ENCODE measurements around the gene TMEM165. TPM values are rescaled to one million over a fixed set of nuclear protein-coding genes. Genes with fewer than 3 reads are reported as not detected.
A peak's percentile ranks its signal among the peaks of the same experiment; 100 is the strongest.

TMEM165 gene
- total and polyA plus RNA-seq, 9 of the 15 experiments (the other 6 are each of a cell fraction or from before 2014, with no cell fraction given): 21.3 to 145 (median 96.8) TPM

- H3K9ac ChIP-seq (ENCODE audit: insufficient read depth in 1 of 2, low read depth in 2 of 2, low read length in 2 of 2): peak overlapping the region; percentile 92 to 95
- WGBS (ENCODE audit: insufficient coverage, low coverage, missing lambda C conversion rate): 2% methylated on average over 7 of the region's 7 CpGs
- CTCF ChIA-PET (ENCODE audit: low intra/inter-chr PET ratio): no interaction called here
Observed at GRCh38 chr4:55397126-55397436, 1.3 kb downstream of the TMEM165 start.

More at GRCh38 chr4:55397126-55397436, 1.3 kb downstream of the TMEM165 start:
- peak in 1 of 4 experiments; percentile 43 for DNase-seq (ENCODE audit: extremely low read depth in 1 of 4, low spot score in 3 of 4)
- Histone ChIP-seq H3K4me2 (ENCODE audit: insufficient read depth, low read length) (peak overlapping the region; percentile 93), H3K9me3 (replicated peaks; ENCODE audit: control insufficient read depth, insufficient read depth, low read depth, low read length) (no peaks in the 10 kb centered on the region), H4K20me1 (replicated peaks; ENCODE audit: control insufficient read depth, insufficient read depth, low read length) (peaks cover 30% of the 10 kb centered on the region), H3K4me1 (replicated peaks in 1 of 2; ENCODE audit: control insufficient read depth in 2 of 2, insufficient read depth in 2 of 2, low read length in 2 of 2) (peaks cover 10 to 18% of the 10 kb centered on the region in 2 experiments; a peak in 4 of 5 replicates), H3K27me3 (ENCODE audit: control insufficient read depth in 2 of 2, insufficient read depth in 2 of 2, low read length in 2 of 2) (no peaks in the 10 kb centered on the region), H3K27ac (ENCODE audit: extremely low read depth, low read depth, low read length) (peak overlapping the region; percentile 90), H3K9me1 (ENCODE audit: control insufficient read depth, insufficient read depth, low read length) (peaks cover 3% of the 10 kb centered on the region), H3K4me3 (peak overlapping the region; percentile 97), H3K36me3 (ENCODE audit: control insufficient read depth, insufficient read depth, low read length) (peaks cover 44% of the 10 kb centered on the region), H3K79me2 (ENCODE audit: control insufficient read depth, insufficient read depth, low read length) (peaks cover 69% of the 10 kb centered on the region), H2AFZ (ENCODE audit: low read depth, low read length) (no peak overlapping the region)
- TF ChIP-seq ZBTB33 (CRISPR knock-in tag; IDR thresholded peaks at IDR 0.05) (no peak), POLR2H (tag; IDR thresholded peaks at IDR 0.05; ENCODE audit: low read depth) (0 out of 2 replicates have a peak, but pooled peaks have one; percentile 37)
- no peak; the same call in 2 of the 3 replicates for ATAC-seq
- in situ Hi-C loops (cut with MboI): no loop called here
- intact Hi-C loops (cut with micrococcal nuclease): loop anchor here (1.0 to 5.0 kb wide), 2 partner anchors 11 to 235 kb away; no protein-coding TSS in a partner anchor
- TSS peak; percentile 42 for BruUV-seq (replicated peaks)
- POLR2A ChIA-PET: interaction anchor here (1.4 to 3.4 kb wide), 5 partner anchors 9 to 29 kb away, joined by 4 to 23 read pairs (median 5); no protein-coding TSS in a partner anchor
- FAIRE-seq: no peak
